Neural cell (in vitro differentiated cells): ENCODE data around the gene CDK8. TPM values are rescaled to one million over a fixed set of nuclear protein-coding genes. Genes with fewer than 3 reads are reported as not detected.

ENCODE experiments used
- H2AFZ ChIP-seq: fragments of 200-600, 300-800 bp; sonication (generic), shearing (Covaris generic); 2 replicates; pipeline ENCODE4 v1.6.0; 2014; ENCODE audit warnings: low read depth, mild to moderate bottlenecking, antibody characterized with exemption, low read length, moderate library complexity
- H3F3A ChIP-seq: fragments of 200-600 bp; shearing (Covaris generic); 2 replicates; pipeline ENCODE4 v1.6.1; 2016; ENCODE audit warnings: mild to moderate bottlenecking, moderate library complexity, mixed read lengths, antibody characterized with exemption, low read length; ENCODE audit not compliant: insufficient read depth, poor library complexity, severe bottlenecking
- H3K27ac ChIP-seq: fragments of 200-600, 300-800 bp; sonication (generic), shearing (Covaris generic); 2 replicates; pipeline ENCODE4 v1.5.1; 2014; ENCODE audit warnings: mild to moderate bottlenecking, low read length, moderate library complexity
- H3K27me3 ChIP-seq: fragments of 300-800, 200-600 bp; sonication (generic), shearing (Covaris generic); 2 replicates; pipeline ENCODE4 v1.6.0; 2014; ENCODE audit warnings: mild to moderate bottlenecking, low read depth, low read length, moderate library complexity; ENCODE audit not compliant: insufficient read depth
- H3K36me3 ChIP-seq: fragments of 300-800, 200-600 bp; sonication (generic), shearing (Covaris generic); 2 replicates; pipeline ENCODE4 v1.5.1; 2014; ENCODE audit warnings: mild to moderate bottlenecking, antibody characterized with exemption, low read length, moderate library complexity; ENCODE audit not compliant: insufficient read depth
- H3K4me2 ChIP-seq: fragments of 300-800, 200-600 bp; sonication (generic), shearing (Covaris generic); 2 replicates; pipeline ENCODE4 v1.6.0; 2014; ENCODE audit warnings: mild to moderate bottlenecking, low read length
- H3K4me3 ChIP-seq: fragments of 300-800, 200-600 bp; sonication (generic), shearing (Covaris generic); 2 replicates; pipeline ENCODE4 v1.5.1; 2014; ENCODE audit warnings: mild to moderate bottlenecking, low read length, moderate library complexity
- H3K79me2 ChIP-seq: fragments of 200-600 bp; shearing (Covaris generic); replicated peaks from 2 replicates; pipeline ENCODE4 v1.6.0; 2014; ENCODE audit warnings: mild to moderate bottlenecking, low read length, moderate library complexity; ENCODE audit not compliant: insufficient read depth
- H3K9ac ChIP-seq: fragments of 300-800, 200-600 bp; sonication (generic), shearing (Covaris generic); 2 replicates; pipeline ENCODE4 v1.6.1; 2016; ENCODE audit warnings: mild to moderate bottlenecking, low read length, mixed read lengths
- H3K9me2 ChIP-seq: fragments of 200-600 bp; shearing (Covaris generic); 2 replicates; pipeline ENCODE4 v1.6.1; 2016; ENCODE audit warnings: mild to moderate bottlenecking, low read length, mixed read lengths; ENCODE audit not compliant: insufficient read depth
- H3K9me3 ChIP-seq: fragments of 200-600, 300-800 bp; sonication (generic), shearing (Covaris generic); 2 replicates; pipeline ENCODE4 v1.6.1; 2016; ENCODE audit warnings: mild to moderate bottlenecking, mixed run types, low read length, moderate library complexity, mixed read lengths
- H4K20me1 ChIP-seq: fragments of 200-600 bp; shearing (Covaris generic); 2 replicates; pipeline ENCODE4 v1.6.1; 2016; ENCODE audit warnings: mild to moderate bottlenecking, mixed run types; ENCODE audit not compliant: insufficient read depth
- CTCF ChIP-seq: fragments of 450-650 bp; IDR thresholded peaks from 2 replicates; pipeline ENCODE4 v1.5.1; 2014; ENCODE audit warnings: antibody characterized with exemption, mild to moderate bottlenecking, moderate library complexity; ENCODE audit not compliant: poor library complexity, severe bottlenecking
- EP300 ChIP-seq: fragments of 450-650 bp; conservative IDR thresholded peaks from 2 replicates; pipeline ENCODE4 v1.6.1; 2014; ENCODE audit warnings: antibody characterized with exemption, mild to moderate bottlenecking, moderate library complexity; ENCODE audit not compliant: poor library complexity, severe bottlenecking
- EZH2 ChIP-seq: fragments of 200-600, 300-800 bp; shearing (Covaris generic), sonication (generic); IDR thresholded peaks from 2 replicates; pipeline ENCODE4 v1.6.1; 2014; ENCODE audit warnings: antibody characterized with exemption, low read length, borderline replicate concordance, mild to moderate bottlenecking; ENCODE audit not compliant: insufficient read depth, poor library complexity, severe bottlenecking
- MXI1 ChIP-seq: fragments of 450-650 bp; conservative IDR thresholded peaks from 2 replicates; pipeline ENCODE4 v1.6.1; 2014; ENCODE audit warnings: antibody characterized with exemption, mild to moderate bottlenecking; ENCODE audit not compliant: poor library complexity, severe bottlenecking
- POLR2AphosphoS5 ChIP-seq: IDR thresholded peaks from 2 replicates; pipeline ENCODE4 v1.6.1; 2012
- RAD21 ChIP-seq: fragments of 450-650 bp; conservative IDR thresholded peaks from 2 replicates; pipeline ENCODE4 v1.6.1; 2014; ENCODE audit warnings: antibody characterized with exemption, mild to moderate bottlenecking, moderate library complexity
- REST ChIP-seq: IDR thresholded peaks from 2 replicates; pipeline ENCODE4 v1.6.1; 2012; ENCODE audit warnings: borderline replicate concordance
- SMC3 ChIP-seq: fragments of 450-650 bp; conservative IDR thresholded peaks from 2 replicates; pipeline ENCODE4 v1.6.1; 2014; ENCODE audit warnings: antibody characterized with exemption, mild to moderate bottlenecking, moderate library complexity; ENCODE audit not compliant: poor library complexity
- TAF1 ChIP-seq: IDR thresholded peaks from 2 replicates; pipeline ENCODE4 v1.6.1; 2012; ENCODE audit warnings: low read depth
- polyA plus RNA-seq: library from polyadenylated mRNA; depleted of rRNA; stranded (reverse); fragments of >200 nt; gene quantifications from 2 replicates; pipeline ENCODE4 v1.2.3, GENCODE V29; 2014

Gene CDK8
- polyA plus RNA-seq, 1 donor from 2014 or later = 58.9 TPM

GRCh38 chr13:26379831-26380230, 125.9 kb downstream of the CDK8 start:
- Histone ChIP-seq H2AFZ (no peak overlapping the region), H3K9ac (no peak overlapping the region), H3K27ac (no peak overlapping the region), H3K79me2 (no peaks in the 10 kb centered on the region), H3K9me2 (no peaks in the 10 kb centered on the region), H4K20me1 (no peaks in the 10 kb centered on the region), H3F3A (no peaks in the 10 kb centered on the region), H3K36me3 (no peaks in the 10 kb centered on the region), H3K9me3 (no peaks in the 10 kb centered on the region), H3K4me3 (no peak overlapping the region), H3K27me3 (no peaks in the 10 kb centered on the region), H3K4me2 (no peak overlapping the region)
- no peak for TF ChIP-seq CTCF
- no peak for TF ChIP-seq MXI1
- no peak for TF ChIP-seq RAD21
- no peak for TF ChIP-seq TAF1
- TF ChIP-seq REST = no peak
- TF ChIP-seq SMC3 = no peak
- no peak for TF ChIP-seq EP300
- TF ChIP-seq EZH2 = no peak
- TF ChIP-seq POLR2AphosphoS5 = no peak

GRCh38 chr13:26380930-26381329, 127.0 kb downstream of the CDK8 start:
- Histone ChIP-seq H3K27me3 (no peaks in the 10 kb centered on the region), H3K27ac (no peak overlapping the region), H3K9ac (no peak overlapping the region), H3K9me2 (no peaks in the 10 kb centered on the region), H3K4me3 (no peak overlapping the region), H4K20me1 (no peaks in the 10 kb centered on the region), H3K9me3 (no peaks in the 10 kb centered on the region), H3K4me2 (no peak overlapping the region), H3F3A (no peaks in the 10 kb centered on the region), H3K79me2 (no peaks in the 10 kb centered on the region), H3K36me3 (no peaks in the 10 kb centered on the region), H2AFZ (no peak overlapping the region)
- TF ChIP-seq EP300 = no peak
- TF ChIP-seq EZH2 = no peak
- TF ChIP-seq REST = no peak
- TF ChIP-seq SMC3 = no peak
- no peak for TF ChIP-seq CTCF
- TF ChIP-seq POLR2AphosphoS5 = no peak
- TF ChIP-seq RAD21 = no peak
- TF ChIP-seq MXI1 = no peak
- TF ChIP-seq TAF1 = no peak
